ENCODE measurements around the gene DAP. TPM values are rescaled to one million over a fixed set of nuclear protein-coding genes. Genes with fewer than 3 reads are reported as not detected.
"Not testable (repeated sequence)": the region's sequence is repeated elsewhere in the genome, so short reads cannot be mapped to it uniquely, and the experiment has no call there.

The DAP gene
- total RNA-seq, 1 donor from 2014 or later = 22.9 TPM

GRCh38 chr5:10726913-10727517 is 34.0 kb downstream of the DAP start:
- H3K4me3 ChIP-seq = no peak overlapping the region
- TF ChIP-seq CTCF (IDR thresholded peaks at IDR 0.05; ENCODE audit: borderline replicate concordance) = no peak
- H3K27ac ChIP-seq (replicated peaks) = peak overlapping the region; percentile 82
- no peak for DNase-seq
- H3K9me3 ChIP-seq (replicated peaks) = no peaks in the 10 kb centered on the region
- no peaks in the 10 kb centered on the region for H3K36me3 ChIP-seq
- H3K4me1 ChIP-seq = peaks cover 45% of the 10 kb centered on the region
- no peaks in the 10 kb centered on the region for H3K27me3 ChIP-seq (ENCODE audit: low read depth)
- intact Hi-C loops (cut with micrococcal nuclease) = no loop called here

- TF ChIP-seq CTCF (IDR thresholded peaks at IDR 0.05; ENCODE audit: borderline replicate concordance) = no peak
- Histone ChIP-seq H3K36me3 (no peaks in the 10 kb centered on the region), H3K9me3 (replicated peaks) (no peaks in the 10 kb centered on the region), H3K27ac (replicated peaks) (peak overlapping the region; percentile 82), H3K4me3 (no peak overlapping the region), H3K27me3 (ENCODE audit: low read depth) (no peaks in the 10 kb centered on the region), H3K4me1 (peaks cover 45% of the 10 kb centered on the region)
- no peak for DNase-seq
- intact Hi-C loops (cut with micrococcal nuclease) = no loop called here
Measured at GRCh38 chr5:10726179-10726912, 34.7 kb downstream of the DAP start.

GRCh38 chr5:10725636-10726035 is 35.4 kb downstream of the DAP start:
- H3K9me3 ChIP-seq (replicated peaks) = no peaks in the 10 kb centered on the region
- H3K4me3 ChIP-seq = no peak overlapping the region
- no peaks in the 10 kb centered on the region for H3K27me3 ChIP-seq (ENCODE audit: low read depth)
- TF ChIP-seq CTCF (IDR thresholded peaks at IDR 0.05; ENCODE audit: borderline replicate concordance) = no peak
- peak overlapping the region; percentile 82 for H3K27ac ChIP-seq (replicated peaks)
- no peaks in the 10 kb centered on the region for H3K36me3 ChIP-seq
- intact Hi-C loops (cut with micrococcal nuclease) = no loop called here
- H3K4me1 ChIP-seq = peaks cover 45% of the 10 kb centered on the region
- no peak for DNase-seq

- Histone ChIP-seq H3K4me1 (peaks cover 45% of the 10 kb centered on the region), H3K27me3 (ENCODE audit: low read depth) (no peaks in the 10 kb centered on the region), H3K9me3 (replicated peaks) (no peaks in the 10 kb centered on the region), H3K4me3 (peak overlapping the region; percentile 21), H3K27ac (replicated peaks) (peak overlapping the region; percentile 82), H3K36me3 (peaks cover 6% of the 10 kb centered on the region)
- peak; percentile 49 for TF ChIP-seq CTCF (IDR thresholded peaks at IDR 0.05; ENCODE audit: borderline replicate concordance)
- intact Hi-C loops (cut with micrococcal nuclease) = no loop called here
- DNase-seq = peak; percentile 65
Measured at GRCh38 chr5:10724781-10725507, 36.1 kb downstream of the DAP start.

- H3K9me3 ChIP-seq (replicated peaks) = no peaks in the 10 kb centered on the region
- intact Hi-C loops (cut with micrococcal nuclease) = no loop called here
- no peak for DNase-seq
- H3K27ac ChIP-seq (replicated peaks) = peak overlapping the region; percentile 82
- H3K4me3 ChIP-seq = no peak overlapping the region
- H3K4me1 ChIP-seq = peaks cover 45% of the 10 kb centered on the region
- peaks cover 8% of the 10 kb centered on the region for H3K36me3 ChIP-seq
- H3K27me3 ChIP-seq (ENCODE audit: low read depth) = no peaks in the 10 kb centered on the region
- TF ChIP-seq CTCF (IDR thresholded peaks at IDR 0.05; ENCODE audit: borderline replicate concordance) = no peak
Measured at GRCh38 chr5:10723514-10723913, 37.5 kb downstream of the DAP start.

- H3K36me3 ChIP-seq; H3K4me3 ChIP-seq; H3K27ac ChIP-seq (replicated peaks); intact Hi-C loops (cut with micrococcal nuclease); DNase-seq; H3K9me3 ChIP-seq (replicated peaks); H3K27me3 ChIP-seq (ENCODE audit: low read depth): not testable (repeated sequence)
- H3K4me1 ChIP-seq = peaks cover 26% of the 10 kb centered on the region
Measured at GRCh38 chr5:10720766-10721165, 40.3 kb downstream of the DAP start.

Data from left ventricle myocardium inferior (tissue), 1 donor.